ENCODE data around the gene MAZ.

DNA sequence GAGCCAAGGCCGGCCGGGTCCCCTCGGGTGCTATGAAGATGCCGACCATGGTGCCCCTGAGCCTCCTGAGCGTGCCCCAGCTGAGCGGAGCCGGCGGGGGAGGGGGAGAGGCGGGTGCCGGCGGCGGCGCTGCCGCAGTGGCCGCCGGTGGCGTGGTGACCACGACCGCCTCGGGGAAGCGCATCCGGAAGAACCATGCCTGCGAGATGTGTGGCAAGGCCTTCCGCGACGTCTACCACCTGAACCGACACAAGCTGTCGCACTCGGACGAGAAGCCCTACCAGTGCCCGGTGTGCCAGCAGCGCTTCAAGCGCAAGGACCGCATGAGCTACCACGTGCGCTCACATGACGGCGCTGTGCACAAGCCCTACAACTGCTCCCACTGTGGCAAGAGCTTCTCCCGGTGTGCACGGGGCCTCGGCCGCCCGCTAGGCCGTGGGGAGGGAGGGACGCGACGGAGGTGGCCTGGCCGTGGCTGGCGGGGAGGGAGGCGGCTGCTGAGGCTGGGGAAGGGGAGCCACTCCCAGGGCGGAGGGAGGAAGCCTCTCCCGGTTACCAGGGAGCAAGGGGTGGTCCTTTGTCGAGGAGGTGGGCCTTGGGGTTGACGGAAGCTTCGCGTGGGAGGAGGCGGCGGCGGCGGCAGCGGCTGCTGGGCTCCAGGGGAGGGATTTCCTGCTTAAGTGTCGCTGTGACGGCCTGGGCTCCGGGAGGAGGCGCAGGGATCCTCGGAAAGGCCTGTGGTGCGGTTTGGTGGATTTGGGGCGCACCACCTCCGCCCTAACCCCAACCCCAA, 1.3 kb downstream of the MAZ start:
- TF ChIP-seq, protein P1, sequence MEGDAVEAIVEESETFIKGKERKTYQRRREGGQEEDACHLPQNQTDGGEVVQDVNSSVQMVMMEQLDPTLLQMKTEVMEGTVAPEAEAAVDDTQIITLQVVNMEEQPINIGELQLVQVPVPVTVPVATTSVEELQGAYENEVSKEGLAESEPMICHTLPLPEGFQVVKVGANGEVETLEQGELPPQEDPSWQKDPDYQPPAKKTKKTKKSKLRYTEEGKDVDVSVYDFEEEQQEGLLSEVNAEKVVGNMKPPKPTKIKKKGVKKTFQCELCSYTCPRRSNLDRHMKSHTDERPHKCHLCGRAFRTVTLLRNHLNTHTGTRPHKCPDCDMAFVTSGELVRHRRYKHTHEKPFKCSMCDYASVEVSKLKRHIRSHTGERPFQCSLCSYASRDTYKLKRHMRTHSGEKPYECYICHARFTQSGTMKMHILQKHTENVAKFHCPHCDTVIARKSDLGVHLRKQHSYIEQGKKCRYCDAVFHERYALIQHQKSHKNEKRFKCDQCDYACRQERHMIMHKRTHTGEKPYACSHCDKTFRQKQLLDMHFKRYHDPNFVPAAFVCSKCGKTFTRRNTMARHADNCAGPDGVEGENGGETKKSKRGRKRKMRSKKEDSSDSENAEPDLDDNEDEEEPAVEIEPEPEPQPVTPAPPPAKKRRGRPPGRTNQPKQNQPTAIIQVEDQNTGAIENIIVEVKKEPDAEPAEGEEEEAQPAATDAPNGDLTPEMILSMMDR (IDR thresholded peaks at IDR 0.05) = peak in 2 of 4 donors; percentile 14 to 37
- peak; percentile 28 for TF ChIP-seq POLR2A (IDR thresholded peaks at IDR 0.05)

Data from right lobe of liver (tissue), 4 donors.